Chondrocyte (in vitro differentiated cells): ENCODE results near the gene LSM3. TPM values are rescaled to one million over a fixed set of nuclear protein-coding genes. Genes with fewer than 3 reads are reported as not detected.

Experiments used
- DNase-seq: peaks from one replicate; pipeline ENCODE4 v3.0.0; 2021; ENCODE audit warnings: mixed read lengths, low spot score
- H3K27ac Mint-ChIP-seq: one replicate; pipeline ENCODE4 v1.8.0; 2021; ENCODE audit warnings: mild to moderate bottlenecking, moderate library complexity, mixed read lengths; ENCODE audit not compliant: unreplicated experiment
- H3K27me3 Mint-ChIP-seq: 2 replicates; pipeline ENCODE4 v1.8.0; 2021; ENCODE audit warnings: low read depth, mixed read lengths
- H3K36me3 Mint-ChIP-seq: 2 replicates; pipeline ENCODE4 v1.8.0; 2021; ENCODE audit warnings: low read depth, mixed read lengths
- H3K4me1 Mint-ChIP-seq: 2 replicates; pipeline ENCODE4 v1.8.0; 2021; ENCODE audit warnings: low read depth, mild to moderate bottlenecking, mixed read lengths
- H3K4me3 Mint-ChIP-seq: one replicate; pipeline ENCODE4 v1.8.0; 2021; ENCODE audit warnings: mild to moderate bottlenecking, moderate library complexity, mixed read lengths; ENCODE audit not compliant: unreplicated experiment
- H3K9me3 Mint-ChIP-seq: 2 replicates; pipeline ENCODE4 v1.8.0; 2021; ENCODE audit warnings: low read depth, mixed read lengths
- CTCF ChIP-seq: fragments of 200-600 bp; sonication (generic); IDR thresholded peaks from 2 replicates; pipeline ENCODE4 v1.5.0; 2021; ENCODE audit warnings: antibody characterized with exemption, mild to moderate bottlenecking, moderate library complexity
- total RNA-seq: library from RNA; stranded (reverse); gene quantifications from 3 replicates; pipeline ENCODE4 v1.2.1, GENCODE V29; 2021

LSM3 gene
- total RNA-seq, 1 donor from 2014 or later = 8.1 TPM

GRCh38 chr3:14150491-14151230, 28.0 kb upstream of the LSM3 start:
- H3K36me3 Mint-ChIP-seq = peaks cover 28% of the 10 kb centered on the region
- TF ChIP-seq CTCF = no peak
- no peak for DNase-seq

DNA sequence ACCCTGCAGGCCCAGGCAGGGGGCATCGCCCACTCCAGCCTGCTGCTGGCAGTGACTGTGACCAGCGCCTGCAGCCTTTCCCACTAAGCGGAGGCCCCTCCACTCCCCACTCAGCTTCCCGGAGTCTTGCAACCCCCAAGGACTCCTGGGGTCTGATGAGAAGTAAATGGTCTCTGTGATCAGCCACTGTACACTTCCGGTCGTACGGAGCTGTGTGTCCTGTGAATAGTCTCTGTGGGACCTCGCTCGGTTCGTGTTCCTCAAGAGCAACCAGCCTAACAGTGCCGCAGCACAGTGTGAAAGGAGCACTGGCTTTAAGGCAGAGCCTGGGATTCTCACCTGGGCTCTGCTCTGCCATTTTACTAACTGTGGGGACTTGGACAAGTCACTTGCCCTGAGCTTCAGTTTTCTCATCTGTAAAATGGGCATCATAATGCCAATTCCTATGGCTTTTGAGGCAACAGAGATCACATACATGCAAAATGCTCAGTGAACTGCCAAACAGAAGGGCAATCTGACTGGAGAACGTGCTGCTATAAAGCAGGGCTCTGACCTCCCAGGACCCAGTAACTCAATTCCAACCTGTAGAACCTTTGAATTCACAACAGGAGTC, 27.0 kb upstream of the LSM3 start:
- no peak for DNase-seq
- Mint-ChIP-seq H3K9me3 (no peaks in the 10 kb centered on the region), H3K4me1 (peaks cover 7% of the 10 kb centered on the region), H3K27ac (no peak overlapping the region), H3K27me3 (no peaks in the 10 kb centered on the region), H3K4me3 (no peak overlapping the region), H3K36me3 (peaks cover 33% of the 10 kb centered on the region)
- no peak for TF ChIP-seq CTCF

More at GRCh38 chr3:14150491-14151230, 28.0 kb upstream of the LSM3 start:
- H3K27ac Mint-ChIP-seq = no peak overlapping the region
- H3K4me1 Mint-ChIP-seq = peaks cover 16% of the 10 kb centered on the region
- H3K27me3 Mint-ChIP-seq = no peaks in the 10 kb centered on the region
- H3K9me3 Mint-ChIP-seq = no peaks in the 10 kb centered on the region
- H3K4me3 Mint-ChIP-seq = no peak overlapping the region

- no peak overlapping the region for H3K27ac Mint-ChIP-seq
- peaks cover 30% of the 10 kb centered on the region for H3K36me3 Mint-ChIP-seq
Observed at GRCh38 chr3:14152233-14152962, 26.2 kb upstream of the LSM3 start.

DNA sequence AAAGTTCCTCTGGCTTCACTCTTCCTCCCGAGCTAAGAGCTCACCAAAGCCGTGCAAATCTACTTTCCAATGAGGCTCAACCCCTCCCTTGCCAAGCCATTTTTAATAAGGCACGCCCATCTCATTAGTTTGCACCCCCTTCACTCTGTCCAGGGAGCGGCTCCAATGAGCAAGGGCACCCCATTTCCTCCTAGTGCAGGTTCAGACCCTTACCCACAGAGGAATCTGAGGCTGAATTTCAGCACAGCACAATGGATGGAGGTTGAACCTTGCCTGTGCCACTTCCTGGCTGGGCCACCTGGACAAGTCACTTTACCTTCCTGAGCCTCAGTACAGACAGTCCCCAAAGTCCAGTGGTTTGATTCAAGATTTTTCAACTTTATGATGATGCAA, 25.7 kb upstream of the LSM3 start:
- H3K4me1 Mint-ChIP-seq = peaks cover 2% of the 10 kb centered on the region

More at GRCh38 chr3:14152233-14152962, 26.2 kb upstream of the LSM3 start:
- no peak overlapping the region for H3K4me3 Mint-ChIP-seq
- H3K27me3 Mint-ChIP-seq = no peaks in the 10 kb centered on the region
- no peaks in the 10 kb centered on the region for H3K9me3 Mint-ChIP-seq
- DNase-seq = no peak
- H3K4me1 Mint-ChIP-seq = peaks cover 4% of the 10 kb centered on the region
- peak; percentile 39 for TF ChIP-seq CTCF

More for the DNA sequence above, 25.7 kb upstream of the LSM3 start:
- Mint-ChIP-seq H3K27me3 (no peaks in the 10 kb centered on the region), H3K36me3 (peaks cover 28% of the 10 kb centered on the region), H3K9me3 (no peaks in the 10 kb centered on the region), H3K27ac (no peak overlapping the region), H3K4me3 (no peak overlapping the region)
- no peak for TF ChIP-seq CTCF
- no peak for DNase-seq
